Hematopoietic multipotent progenitor cell treated with erythropoietin and hydrocortisone succinate and interleukin-3 and kit ligand, for 6 days (in vitro differentiated cells): ENCODE results near the gene DUSP28.
"Not testable (repeated sequence)": the region's sequence is repeated elsewhere in the genome, so short reads cannot be mapped to it uniquely, and the experiment has no call there.

Experiments
- DNase-seq: peaks from one replicate; pipeline ENCODE4 v3.0.0-alpha.2; 2015

DUSP28 gene

GRCh38 chr2:240561325-240561971, 1.3 kb downstream of the DUSP28 start:
- no peak for DNase-seq

GRCh38 chr2:240563231-240563630, 3.1 kb downstream of the DUSP28 start:
- DNase-seq: not testable (repeated sequence)

- no peak for DNase-seq
Observed at GRCh38 chr2:240563951-240564560, 3.9 kb downstream of the DUSP28 start.

- peak; percentile 74 for DNase-seq
Observed at GRCh38 chr2:240564561-240565332, 4.6 kb downstream of the DUSP28 start.

GRCh38 chr2:240565333-240566202, 5.4 kb downstream of the DUSP28 start:
- peak; percentile 98 for DNase-seq

- DNase-seq: peak; percentile 95
Observed at GRCh38 chr2:240566203-240567136, 6.3 kb downstream of the DUSP28 start.

- DNase-seq: no peak
Observed at GRCh38 chr2:240567137-240567871, 7.1 kb downstream of the DUSP28 start.

- DNase-seq: peak; percentile 64
Observed at GRCh38 chr2:240567872-240568677, 7.9 kb downstream of the DUSP28 start, which contains the start of gene RNPEPL1. RNPEPL1 (plus strand) TSS chr2:240568484; CDS start chr2:240568587, 103 bp downstream.

- DNase-seq: peak; percentile 75
Observed at GRCh38 chr2:240568678-240569522, 8.7 kb downstream of the DUSP28 start.

GRCh38 chr2:240569523-240569997, 9.4 kb downstream of the DUSP28 start:
- DNase-seq: no peak

- DNase-seq: no peak
Observed at GRCh38 chr2:240569998-240570530, 9.9 kb downstream of the DUSP28 start.

- DNase-seq: no peak
Observed at GRCh38 chr2:240570531-240571313, 10.6 kb downstream of the DUSP28 start.

GRCh38 chr2:240571314-240571973, 11.3 kb downstream of the DUSP28 start:
- DNase-seq: no peak

- DNase-seq: no peak
Observed at GRCh38 chr2:240572141-240573031, 12.2 kb downstream of the DUSP28 start.

GRCh38 chr2:240573071-240573515, 12.9 kb downstream of the DUSP28 start:
- no peak for DNase-seq
